Tibial nerve (tissue), 4 donors: ENCODE results near the gene GLYATL1B.

ENCODE experiments used
- CTCF ChIP-seq, 5 experiments: fragments of 200-600 bp in 3 of 5; fragments of 450-650 bp in 2 of 5; sonication (generic) in 3 of 5; IDR thresholded peaks; one replicate each; pipeline ENCODE4 v1.5.1; 2016 to 2019; ENCODE audit warnings: antibody characterized with exemption in 5 of 5, mild to moderate bottlenecking in 3 of 5, moderate library complexity in 2 of 5
- EP300 ChIP-seq, 2 donors: sonication (generic); formaldehyde crosslinking; IDR thresholded peaks; one replicate each; pipeline ENCODE4 v1.6.1; 2017; ENCODE audit warnings: antibody characterized with exemption in 2 of 2, mild to moderate bottlenecking in 1 of 2

- TF ChIP-seq CTCF (IDR thresholded peaks at IDR 0.05) (no peak), EP300 (IDR thresholded peaks at IDR 0.05) (no peak)
These were observed 51.1 kb downstream of the GLYATL1B start for GRCh38 chr11:59137190-59137589.
